Measurements from ENCODE around the gene LAD1.

- no peak for TF ChIP-seq CTCF (conservative IDR thresholded peaks at IDR 0.05; ENCODE audit: low read depth, low read length)
- TF ChIP-seq RAD21 (IDR thresholded peaks at IDR 0.05; ENCODE audit: low read length): no peak
- TF ChIP-seq RCOR1 (IDR thresholded peaks at IDR 0.05; ENCODE audit: insufficient replicate concordance, low read length): no peak
- TF ChIP-seq CHD1 (IDR thresholded peaks at IDR 0.05; ENCODE audit: low read depth, low read length): no peak
- TF ChIP-seq POLR2A (IDR thresholded peaks at IDR 0.05; ENCODE audit: low read depth, low read length): no peak
These were observed 1.2 kb upstream of the LAD1 start for GRCh38 chr1:201400212-201400851.
